Renal cortical epithelial cell (primary cell): ENCODE results near the gene WFDC6. TPM values are rescaled to one million over a fixed set of nuclear protein-coding genes. Genes with fewer than 3 reads are reported as not detected.

Experiments
- total RNA-seq: library from RNA; depleted of rRNA; stranded (reverse); fragments of >200 nt; gene quantifications from 2 replicates; pipeline ENCODE4 v1.2.3, GENCODE V29; 2014

WFDC6 gene
- total RNA-seq, 1 donor from 2014 or later, result not detected

Other genes starting within 250 kb of the WFDC6 start
- gene RBPJL, start 232.6 kb downstream of the WFDC6 start, total RNA-seq, result not detected in 2 replicates
- not detected in 2 replicates for gene MATN4, start 231.2 kb downstream of the WFDC6 start, total RNA-seq
- 500 and 534 TPM in 2 replicates for gene SDC4, start 191.1 kb downstream of the WFDC6 start, total RNA-seq
- 23.6 and 41.0 TPM in 2 replicates for gene SYS1, start 176.3 kb downstream of the WFDC6 start, total RNA-seq
- not detected in 2 replicates for gene TP53TG5, start 161.2 kb downstream of the WFDC6 start, total RNA-seq
- gene DBNDD2, start 131.2 kb downstream of the WFDC6 start, total RNA-seq, result 7.1 and 18.4 TPM in 2 replicates
- 16.3 and 32.9 TPM in 2 replicates for gene PIGT, start 123.3 kb downstream of the WFDC6 start, total RNA-seq
- 1.6 and 25.0 TPM in 2 replicates for gene WFDC2, start 69.7 kb downstream of the WFDC6 start, total RNA-seq
- not detected in 2 replicates for gene SPINT3, start 23.9 kb downstream of the WFDC6 start, total RNA-seq
- gene EPPIN, start 7.9 kb upstream of the WFDC6 start, total RNA-seq, result not detected in 2 replicates
- not detected in 2 replicates for gene WFDC8, start 39.8 kb upstream of the WFDC6 start, total RNA-seq
- not detected in 2 replicates for gene WFDC10A, start 90.3 kb upstream of the WFDC6 start, total RNA-seq
- not detected in 2 replicates for gene WFDC9, start 91.8 kb upstream of the WFDC6 start, total RNA-seq
- gene WFDC11, start 130.8 kb upstream of the WFDC6 start, total RNA-seq, result not detected in 2 replicates
- not detected in 2 replicates for gene WFDC13, start 162.6 kb upstream of the WFDC6 start, total RNA-seq
- gene WFDC10B, start 165.5 kb upstream of the WFDC6 start, total RNA-seq, result not detected in 2 replicates
- gene SPINT4, start 182.9 kb upstream of the WFDC6 start, total RNA-seq, result not detected in 2 replicates